Testis (tissue), 2 donors: Measurements from ENCODE around the gene HSD3B1.

ENCODE experiments used
- CTCF ChIP-seq, 3 experiments: fragments of 450-650 bp in 2 of 3; fragments of 200-600 bp in 1 of 3; sonication (generic) in 1 of 3; IDR thresholded peaks; one replicate each; pipeline ENCODE4 v1.5.1; 2016 to 2019; ENCODE audit warnings: antibody characterized with exemption in 3 of 3, mild to moderate bottlenecking in 2 of 3, moderate library complexity in 1 of 3
- POLR2A ChIP-seq: fragments of 450-650 bp; IDR thresholded peaks from one replicate; pipeline ENCODE4 v1.6.1; 2017; ENCODE audit warnings: antibody characterized with exemption, mild to moderate bottlenecking, moderate library complexity

GRCh38 chr1:119547805-119548204, 40.8 kb downstream of the HSD3B1 start:
- TF ChIP-seq CTCF (IDR thresholded peaks at IDR 0.05) (no peak), POLR2A (no peak)
